ENCODE data around the gene ZNF429.
"Not testable (repeated sequence)": the region's sequence is repeated elsewhere in the genome, so short reads cannot be mapped to it uniquely, and the experiment has no call there.

GRCh38 chr19:21602659-21603430 lies 97.4 kb downstream of the ZNF429 start:
- TF ChIP-seq CTCF (IDR thresholded peaks at IDR 0.05; ENCODE audit: insufficient read depth, low read length, poor library complexity, severe bottlenecking); EZH2phosphoT487 (conservative IDR thresholded peaks at IDR 0.05; ENCODE audit: low read length): not testable (repeated sequence)
